AML-193 (cell line): ENCODE measurements around the gene CPT2.
A peak's percentile ranks its signal among the peaks of the same experiment; 100 is the strongest.

ENCODE experiments used
- DNase-seq, 2 experiments: peaks; one replicate each; lab custom pipeline; 2025; lab: John Stamatoyannopoulos, UW

The CPT2 gene

GRCh38 chr1:53196485-53197290 is at the start of gene CPT2:
TSS of gene CPT2 (plus strand) at chr1:53196824. CDS start at chr1:53196944, 120 bp downstream.
- peak; percentile 88 to 93 for DNase-seq

- no peak for DNase-seq
Observed at GRCh38 chr1:53147174-53147573, 49.5 kb upstream of the CPT2 start.

- DNase-seq = no peak
Observed at GRCh38 chr1:53148123-53148522, 48.5 kb upstream of the CPT2 start.

GRCh38 chr1:53153752-53154151 is 42.9 kb upstream of the CPT2 start:
- no peak for DNase-seq

GRCh38 chr1:53154859-53155438 is 41.7 kb upstream of the CPT2 start:
- DNase-seq = no peak

- no peak for DNase-seq
Observed at GRCh38 chr1:53155534-53155933, 41.1 kb upstream of the CPT2 start.

- DNase-seq = no peak
Observed at GRCh38 chr1:53155945-53156344, 40.7 kb upstream of the CPT2 start.

GRCh38 chr1:53156783-53157182 is 39.8 kb upstream of the CPT2 start:
- DNase-seq = no peak

- no peak for DNase-seq
Observed at GRCh38 chr1:53158900-53159299, 37.7 kb upstream of the CPT2 start.

GRCh38 chr1:53160924-53161378 is 35.7 kb upstream of the CPT2 start:
- DNase-seq = no peak

GRCh38 chr1:53162621-53163020 is 34.0 kb upstream of the CPT2 start:
- no peak for DNase-seq

GRCh38 chr1:53163291-53163768 is 33.3 kb upstream of the CPT2 start:
- DNase-seq = no peak

- no peak for DNase-seq
Observed at GRCh38 chr1:53165408-53165961, 31.1 kb upstream of the CPT2 start.

GRCh38 chr1:53166366-53166765 is 30.3 kb upstream of the CPT2 start:
- no peak for DNase-seq

- no peak for DNase-seq
Observed at GRCh38 chr1:53166912-53167311, 29.7 kb upstream of the CPT2 start.

GRCh38 chr1:53172426-53173128 is 24.0 kb upstream of the CPT2 start:
- DNase-seq = no peak

- no peak for DNase-seq
Observed at GRCh38 chr1:53174971-53175913, 21.4 kb upstream of the CPT2 start.

GRCh38 chr1:53176452-53177208 is 20.0 kb upstream of the CPT2 start:
- no peak for DNase-seq

GRCh38 chr1:53180226-53180625 is 16.4 kb upstream of the CPT2 start:
- DNase-seq = no peak

- no peak for DNase-seq
Observed at GRCh38 chr1:53180951-53181350, 15.7 kb upstream of the CPT2 start.
